ENCODE measurements around the gene ATP1A3. TPM values are rescaled to one million over a fixed set of nuclear protein-coding genes. Genes with fewer than 3 reads are reported as not detected.
"Not testable (repeated sequence)": the region's sequence is repeated elsewhere in the genome, so short reads cannot be mapped to it uniquely, and the experiment has no call there.

Gene ATP1A3
- total RNA-seq, 1 experiment from 2014 or later = 2.3 TPM

- DNase-seq (ENCODE audit: low read depth) = peak; percentile 93
- in situ Hi-C loops (cut with HindIII; ENCODE audit: low pct_unique_long_range_greater_than_20kb, low sequenced_read_pairs) = no loop called here
Measured at GRCh38 chr19:41959056-41960053, 34.7 kb downstream of the ATP1A3 start, which contains the start of gene RABAC1. Gene RABAC1 (minus strand): TSS chr19:41959321. CDS start chr19:41959292, 29 bp downstream.

GRCh38 chr19:41958367-41959055 is 35.5 kb downstream of the ATP1A3 start:
- DNase-seq (ENCODE audit: low read depth) = peak; percentile 91
- in situ Hi-C loops (cut with HindIII; ENCODE audit: low pct_unique_long_range_greater_than_20kb, low sequenced_read_pairs) = no loop called here

- in situ Hi-C loops (cut with HindIII; ENCODE audit: low pct_unique_long_range_greater_than_20kb, low sequenced_read_pairs) = no loop called here
- DNase-seq (ENCODE audit: low read depth) = peak; percentile 97
Measured at GRCh38 chr19:41957838-41958366, 36.1 kb downstream of the ATP1A3 start.

- in situ Hi-C loops (cut with HindIII; ENCODE audit: low pct_unique_long_range_greater_than_20kb, low sequenced_read_pairs) = no loop called here
- no peak for DNase-seq (ENCODE audit: low read depth)
Measured at GRCh38 chr19:41957161-41957837, 36.7 kb downstream of the ATP1A3 start.

- DNase-seq (ENCODE audit: low read depth) = no peak
- in situ Hi-C loops (cut with HindIII; ENCODE audit: low pct_unique_long_range_greater_than_20kb, low sequenced_read_pairs) = no loop called here
Measured at GRCh38 chr19:41956621-41957020, 37.4 kb downstream of the ATP1A3 start.

- in situ Hi-C loops (cut with HindIII; ENCODE audit: low pct_unique_long_range_greater_than_20kb, low sequenced_read_pairs) = no loop called here
- DNase-seq (ENCODE audit: low read depth) = no peak
Measured at GRCh38 chr19:41955521-41955920, 38.5 kb downstream of the ATP1A3 start.

GRCh38 chr19:41951686-41952172 is 42.3 kb downstream of the ATP1A3 start:
- peak; percentile 51 for DNase-seq (ENCODE audit: low read depth)
- in situ Hi-C loops (cut with HindIII; ENCODE audit: low pct_unique_long_range_greater_than_20kb, low sequenced_read_pairs) = no loop called here

- in situ Hi-C loops (cut with HindIII; ENCODE audit: low pct_unique_long_range_greater_than_20kb, low sequenced_read_pairs) = no loop called here
- DNase-seq (ENCODE audit: low read depth) = no peak
Measured at GRCh38 chr19:41947091-41947490, 46.9 kb downstream of the ATP1A3 start.

GRCh38 chr19:41945135-41945766 is 48.8 kb downstream of the ATP1A3 start:
- DNase-seq (ENCODE audit: low read depth) = no peak
- in situ Hi-C loops (cut with HindIII; ENCODE audit: low pct_unique_long_range_greater_than_20kb, low sequenced_read_pairs) = no loop called here

GRCh38 chr19:41944336-41944735 is 49.7 kb downstream of the ATP1A3 start:
- no peak for DNase-seq (ENCODE audit: low read depth)
- in situ Hi-C loops (cut with HindIII; ENCODE audit: low pct_unique_long_range_greater_than_20kb, low sequenced_read_pairs) = no loop called here

- in situ Hi-C loops (cut with HindIII; ENCODE audit: low pct_unique_long_range_greater_than_20kb, low sequenced_read_pairs) = no loop called here
- no peak for DNase-seq (ENCODE audit: low read depth)
Measured at GRCh38 chr19:41941410-41942202, 52.4 kb downstream of the ATP1A3 start.

GRCh38 chr19:41940731-41941409 is 53.2 kb downstream of the ATP1A3 start:
- no peak for DNase-seq (ENCODE audit: low read depth)
- in situ Hi-C loops (cut with HindIII; ENCODE audit: low pct_unique_long_range_greater_than_20kb, low sequenced_read_pairs) = no loop called here

GRCh38 chr19:41939861-41940730 is 53.9 kb downstream of the ATP1A3 start:
- DNase-seq (ENCODE audit: low read depth) = no peak

GRCh38 chr19:41939209-41939608 is 54.8 kb downstream of the ATP1A3 start:
- DNase-seq (ENCODE audit: low read depth); in situ Hi-C loops (cut with HindIII; ENCODE audit: low pct_unique_long_range_greater_than_20kb, low sequenced_read_pairs): not testable (repeated sequence)

More at GRCh38 chr19:41939861-41940730, 53.9 kb downstream of the ATP1A3 start:
- in situ Hi-C loops (cut with HindIII; ENCODE audit: low pct_unique_long_range_greater_than_20kb, low sequenced_read_pairs) = no loop called here

GRCh38 chr19:41937525-41938468 is 56.2 kb downstream of the ATP1A3 start:
- no peak for DNase-seq (ENCODE audit: low read depth)
- in situ Hi-C loops (cut with HindIII; ENCODE audit: low pct_unique_long_range_greater_than_20kb, low sequenced_read_pairs) = no loop called here
